Mesenchymal stem cell (in vitro differentiated cells and primary cell): ENCODE measurements around the gene ZDHHC14.
A peak's percentile ranks its signal among the peaks of the same experiment; 100 is the strongest.

Experiments
- DNase-seq: peaks from one replicate; pipeline ENCODE4 v3.0.0-alpha.2; 2013
- H2AFZ ChIP-seq: one replicate; pipeline ENCODE4 v1.6.1; 2013; ENCODE audit warnings: low read depth, mild to moderate bottlenecking, control low read depth, inconsistent platforms, low read length, moderate library complexity
- H2AK5ac ChIP-seq: 2 replicates; pipeline ENCODE4 v1.6.1; 2013; ENCODE audit warnings: low read length, moderate library complexity, mild to moderate bottlenecking, inconsistent platforms; ENCODE audit not compliant: severe bottlenecking
- H2BK120ac ChIP-seq: one replicate; pipeline ENCODE4 v1.6.1; 2013; ENCODE audit warnings: low read depth, mild to moderate bottlenecking, inconsistent platforms, low read length, moderate library complexity
- H2BK12ac ChIP-seq, 2 experiments: one replicate each; pipeline ENCODE4 v1.6.1; 2013; ENCODE audit warnings: inconsistent platforms in 2 of 2, low read length in 2 of 2, mild to moderate bottlenecking in 2 of 2, moderate library complexity in 2 of 2, control low read depth in 1 of 2
- H2BK15ac ChIP-seq: one replicate; pipeline ENCODE4 v1.6.1; 2013; ENCODE audit warnings: mild to moderate bottlenecking, low read depth, inconsistent platforms; ENCODE audit not compliant: poor library complexity, severe bottlenecking
- H2BK5ac ChIP-seq: 2 replicates; pipeline ENCODE4 v1.6.1; 2013; ENCODE audit warnings: low read depth, mild to moderate bottlenecking, low read length, control low read depth, inconsistent platforms; ENCODE audit not compliant: poor library complexity, severe bottlenecking
- H3K14ac ChIP-seq, 2 experiments: one replicate each; pipeline ENCODE4 v1.6.1; 2013; ENCODE audit warnings: inconsistent platforms in 2 of 2, low read length in 2 of 2, control low read depth in 1 of 2, mild to moderate bottlenecking in 1 of 2, moderate library complexity in 1 of 2
- H3K18ac ChIP-seq, 2 experiments: one replicate each; pipeline ENCODE4 v1.6.1; 2013; ENCODE audit warnings: inconsistent platforms in 2 of 2, low read length in 2 of 2, control low read depth in 1 of 2, low read depth in 1 of 2, mild to moderate bottlenecking in 1 of 2
- H3K23ac ChIP-seq, 2 experiments: one replicate each; pipeline ENCODE4 v1.6.1; 2013; ENCODE audit warnings: inconsistent platforms in 2 of 2, low read length in 2 of 2, mild to moderate bottlenecking in 2 of 2, moderate library complexity in 2 of 2, control low read depth in 1 of 2
- H3K27ac ChIP-seq: 2 replicates; pipeline ENCODE4 v1.5.1; 2013; ENCODE audit warnings: mild to moderate bottlenecking, moderate library complexity, low read length, control low read depth, inconsistent platforms; ENCODE audit not compliant: poor library complexity, severe bottlenecking
- H3K27me3 ChIP-seq, 2 experiments: 2 replicates each; pipeline versions ENCODE4 v1.6.1 to v1.7.0; 2013; ENCODE audit warnings: low read length in 2 of 2, mild to moderate bottlenecking in 2 of 2, moderate library complexity in 2 of 2, control low read depth in 1 of 2, inconsistent platforms in 1 of 2; ENCODE audit not compliant: control insufficient read depth in 1 of 2, insufficient read depth in 1 of 2
- H3K36me3 ChIP-seq, 2 experiments: 2 replicates each; pipeline versions ENCODE4 v1.6.1 to v1.7.0; 2013; ENCODE audit warnings: low read length in 2 of 2, control low read depth in 1 of 2, inconsistent platforms in 1 of 2, low read depth in 1 of 2, mild to moderate bottlenecking in 1 of 2; ENCODE audit not compliant: insufficient read depth in 2 of 2, control insufficient read depth in 1 of 2
- H3K4ac ChIP-seq, 2 experiments: one replicate each; pipeline ENCODE4 v1.6.1; 2013; ENCODE audit warnings: inconsistent platforms in 2 of 2, low read length in 2 of 2, mild to moderate bottlenecking in 2 of 2, moderate library complexity in 2 of 2, control low read depth in 1 of 2, low read depth in 1 of 2
- H3K4me1 ChIP-seq: 2 replicates; pipeline ENCODE4 v1.6.1; 2013; ENCODE audit warnings: low read depth, low read length, control low read depth; ENCODE audit not compliant: control insufficient read depth, insufficient read depth
- H3K4me2 ChIP-seq: 2 replicates; pipeline ENCODE4 v1.6.1; 2013; ENCODE audit warnings: low read length, mild to moderate bottlenecking, inconsistent platforms; ENCODE audit not compliant: poor library complexity, severe bottlenecking
- H3K4me3 ChIP-seq, 2 experiments: 2 replicates each; pipeline versions ENCODE4 v1.5.1 to v1.7.0; 2013; ENCODE audit warnings: low read length in 2 of 2, mild to moderate bottlenecking in 2 of 2, control low read depth in 1 of 2, low read depth in 1 of 2; ENCODE audit not compliant: insufficient read depth in 1 of 2
- H3K79me1 ChIP-seq: replicated peaks from 2 replicates; pipeline ENCODE4 v1.6.1; 2013; ENCODE audit warnings: mild to moderate bottlenecking, control low read depth, low read length, inconsistent platforms; ENCODE audit not compliant: poor library complexity, severe bottlenecking
- H3K9ac ChIP-seq: 2 replicates; pipeline ENCODE4 v1.7.0; 2013; ENCODE audit warnings: mild to moderate bottlenecking, low read length, moderate library complexity
- H3K9me3 ChIP-seq: 2 replicates; pipeline ENCODE4 v1.7.0; 2013; ENCODE audit warnings: mild to moderate bottlenecking, low read length; ENCODE audit not compliant: control insufficient read depth
- H4K8ac ChIP-seq: one replicate; pipeline ENCODE4 v1.6.1; 2013; ENCODE audit warnings: inconsistent platforms, mild to moderate bottlenecking, low read length, moderate library complexity
- H4K91ac ChIP-seq: one replicate; pipeline ENCODE4 v1.6.1; 2013; ENCODE audit warnings: mild to moderate bottlenecking, low read length, inconsistent platforms
- WGBS: methylation state at CpG from one replicate; pipeline ENCODE4 v1.1.7; 2013; ENCODE audit warnings: mixed read lengths; 5-methylcytosine and 5-hydroxymethylcytosine counted together

ZDHHC14 gene

GRCh38 chr6:157459327-157459726 is 78.3 kb downstream of the ZDHHC14 start:
- H3K4ac ChIP-seq = no peak overlapping the region
- no peak overlapping the region for H3K23ac ChIP-seq
- H4K91ac ChIP-seq = no peak overlapping the region
- H2AFZ ChIP-seq = no peak overlapping the region
- 91% methylated on average over 5 of the region's 5 CpGs for WGBS
- no peak for DNase-seq
- peaks cover 0 to 4% of the 10 kb centered on the region in 2 experiments for H3K36me3 ChIP-seq
- H3K14ac ChIP-seq = no peak overlapping the region
- no peak overlapping the region for H2BK12ac ChIP-seq
- no peak overlapping the region for H3K9ac ChIP-seq
- H2AK5ac ChIP-seq = peak overlapping the region; percentile 53
- H3K4me1 ChIP-seq = peaks cover 10% of the 10 kb centered on the region
- no peaks in the 10 kb centered on the region for H3K27me3 ChIP-seq
- no peak overlapping the region for H2BK5ac ChIP-seq
- no peak overlapping the region for H3K4me3 ChIP-seq
- H3K9me3 ChIP-seq = no peaks in the 10 kb centered on the region
- H3K18ac ChIP-seq = no peak overlapping the region
- no peak overlapping the region for H2BK15ac ChIP-seq
- no peak overlapping the region for H2BK120ac ChIP-seq
- no peak overlapping the region for H3K4me2 ChIP-seq
- peaks cover 16% of the 10 kb centered on the region for H3K79me1 ChIP-seq
- H3K27ac ChIP-seq = no peak overlapping the region
- H4K8ac ChIP-seq = no peak overlapping the region

- H3K9ac ChIP-seq = no peak overlapping the region
- no peak overlapping the region for H2AFZ ChIP-seq
- no peak overlapping the region for H2AK5ac ChIP-seq
- no peak overlapping the region for H3K4me2 ChIP-seq
- H2BK5ac ChIP-seq = no peak overlapping the region
- no peak overlapping the region for H3K4me3 ChIP-seq
- no peaks in the 10 kb centered on the region for H3K27me3 ChIP-seq
- H2BK120ac ChIP-seq = no peak overlapping the region
- peak overlapping the region in 1 of 2 experiments; percentile 19 for H3K14ac ChIP-seq
- no peak overlapping the region for H3K4ac ChIP-seq
- no peak overlapping the region for H2BK15ac ChIP-seq
- WGBS = 86% methylated on average over 8 of the region's 9 CpGs
- peaks cover 18% of the 10 kb centered on the region for H3K79me1 ChIP-seq
- no peak overlapping the region for H4K91ac ChIP-seq
- no peak overlapping the region for H3K18ac ChIP-seq
- H3K27ac ChIP-seq = peak overlapping the region; percentile 52
- H3K23ac ChIP-seq = no peak overlapping the region
- H4K8ac ChIP-seq = no peak overlapping the region
- no peaks in the 10 kb centered on the region for H3K9me3 ChIP-seq
- no peak for DNase-seq
- H2BK12ac ChIP-seq = no peak overlapping the region
- H3K36me3 ChIP-seq = peaks cover 0 to under 1% of the 10 kb centered on the region in 2 experiments
- H3K4me1 ChIP-seq = peaks cover 12% of the 10 kb centered on the region
Measured at GRCh38 chr6:157460182-157460999, 79.4 kb downstream of the ZDHHC14 start.

GRCh38 chr6:157461000-157461915 is 80.3 kb downstream of the ZDHHC14 start:
- Histone ChIP-seq H3K79me1 (peaks cover 20% of the 10 kb centered on the region), H2BK15ac (no peak overlapping the region), H3K4ac (no peak overlapping the region), H3K27me3 (no peaks in the 10 kb centered on the region), H2AFZ (no peak overlapping the region), H3K4me1 (peaks cover 14% of the 10 kb centered on the region), H3K18ac (no peak overlapping the region), H3K4me3 (no peak overlapping the region), H4K8ac (peak overlapping the region; percentile 38), H3K9me3 (no peaks in the 10 kb centered on the region), H3K9ac (no peak overlapping the region), H3K36me3 (no peaks in the 10 kb centered on the region), H2BK120ac (no peak overlapping the region), H2BK5ac (no peak overlapping the region), H3K14ac (no peak overlapping the region), H4K91ac (no peak overlapping the region), H3K4me2 (no peak overlapping the region), H3K23ac (no peak overlapping the region), H2BK12ac (no peak overlapping the region), H2AK5ac (no peak overlapping the region), H3K27ac (peak overlapping the region; percentile 52)
- DNase-seq = peak; percentile 73
- WGBS = 69% methylated on average over 16 of the region's 17 CpGs
